Measurements from ENCODE around the gene KLC1. TPM values are rescaled to one million over a fixed set of nuclear protein-coding genes. Genes with fewer than 3 reads are reported as not detected.

Gene KLC1
- total and polyA plus RNA-seq, 2 of the 13 experiments (the other 11 are each of a cell fraction or from before 2014, with no cell fraction given): 53.2 to 63.5 TPM

- TF ChIP-seq NONO (IDR thresholded peaks at IDR 0.05) (no peak), NONO (CRISPR knock-in tag; conservative IDR thresholded peaks at IDR 0.05) (no peak), ZNF609 (CRISPR knock-in tag; IDR thresholded peaks at IDR 0.05; ENCODE audit: borderline replicate concordance) (no peak), MEIS1 (CRISPR knock-in tag; IDR thresholded peaks at IDR 0.05; ENCODE audit: borderline replicate concordance) (no peak), ZNF501 (CRISPR knock-in tag; IDR thresholded peaks at IDR 0.05) (no peak), ZFP91 (CRISPR knock-in tag; IDR thresholded peaks at IDR 0.05; ENCODE audit: borderline replicate concordance) (peak; percentile 30; the same call in 1 of the 2 replicates), BATF2 (CRISPR knock-in tag; IDR thresholded peaks at IDR 0.05) (no peak), ZNF318 (CRISPR knock-in tag; IDR thresholded peaks at IDR 0.05) (no peak), FOXK1 (CRISPR knock-in tag; IDR thresholded peaks at IDR 0.05; ENCODE audit: borderline replicate concordance, low read depth) (no peak), ZSCAN22 (CRISPR knock-in tag; IDR thresholded peaks at IDR 0.05) (no peak), SAP130 (CRISPR knock-in tag; IDR thresholded peaks at IDR 0.05; ENCODE audit: low read depth) (peak; percentile 99), JUNB (CRISPR knock-in tag; IDR thresholded peaks at IDR 0.05; ENCODE audit: borderline replicate concordance) (0 out of 2 replicates have a peak, but pooled peaks have one; percentile 22)
Measured at GRCh38 chr14:103606963-103607668, 21.9 kb upstream of the KLC1 start (continued).

Measured in HepG2 (cell line).